Head of caudate nucleus (tissue), 42 donors: ENCODE results near the gene PDILT.
"Not testable (repeated sequence)": the region's sequence is repeated elsewhere in the genome, so short reads cannot be mapped to it uniquely, and the experiment has no call there.

ENCODE experiments used
- DNase-seq, 42 donors: peaks; one replicate each; pipeline versions ENCODE4 v3.0.0 to v3.0.0-alpha.2; 2020 to 2021; ENCODE audit warnings: mixed read lengths in 7 of 42
- intact Hi-C: fragments of 100-400 bp; cut with DNase I; formaldehyde crosslinking; loops from one replicate; pipeline ENCODE4 v1.15.0; 2022

Gene PDILT

GRCh38 chr16:20404637-20405036 lies at the start of gene PDILT:
Gene PDILT, minus strand, starts transcription at chr16:20404737. Its CDS starts 5,437 bp downstream, at chr16:20399300.
- intact Hi-C loops, result no loop called here
- DNase-seq, result no peak

GRCh38 chr16:20453633-20454032 lies 49.1 kb upstream of the PDILT start:
- DNase-seq, intact Hi-C loops: not testable (repeated sequence)

GRCh38 chr16:20451364-20451763 lies 46.8 kb upstream of the PDILT start, which contains the start of gene ACSM2A:
Gene ACSM2A, plus strand, starts transcription at chr16:20451521. Its CDS starts 8,594 bp downstream, at chr16:20460115.
- not testable (repeated sequence) for DNase-seq

GRCh38 chr16:20446652-20447393 lies 42.3 kb upstream of the PDILT start:
- DNase-seq, intact Hi-C loops: not testable (repeated sequence)

More at GRCh38 chr16:20451364-20451763, 46.8 kb upstream of the PDILT start, which contains the start of gene ACSM2A:
- intact Hi-C loops, result not testable (repeated sequence)

DNA sequence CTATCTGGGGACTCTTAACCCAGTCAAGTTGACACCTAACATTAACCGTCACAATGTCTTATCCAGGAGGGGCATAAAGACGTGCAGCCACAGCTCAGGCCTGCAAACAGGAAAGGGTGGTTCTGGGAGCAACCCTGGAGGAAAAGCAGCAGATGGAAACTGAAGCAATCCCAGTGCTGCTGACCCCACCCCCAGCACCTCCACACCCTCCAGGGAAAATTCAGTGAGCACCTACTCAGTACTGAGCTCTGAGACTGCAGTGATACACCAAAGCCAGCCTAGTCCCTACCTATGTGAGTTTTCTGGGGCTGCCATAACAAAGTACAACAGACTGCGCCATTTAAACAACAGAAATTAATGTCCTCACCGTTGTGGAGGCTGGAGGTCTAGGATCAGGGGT lies 37.3 kb upstream of the PDILT start:
- intact Hi-C loops, DNase-seq: not testable (repeated sequence)

DNA sequence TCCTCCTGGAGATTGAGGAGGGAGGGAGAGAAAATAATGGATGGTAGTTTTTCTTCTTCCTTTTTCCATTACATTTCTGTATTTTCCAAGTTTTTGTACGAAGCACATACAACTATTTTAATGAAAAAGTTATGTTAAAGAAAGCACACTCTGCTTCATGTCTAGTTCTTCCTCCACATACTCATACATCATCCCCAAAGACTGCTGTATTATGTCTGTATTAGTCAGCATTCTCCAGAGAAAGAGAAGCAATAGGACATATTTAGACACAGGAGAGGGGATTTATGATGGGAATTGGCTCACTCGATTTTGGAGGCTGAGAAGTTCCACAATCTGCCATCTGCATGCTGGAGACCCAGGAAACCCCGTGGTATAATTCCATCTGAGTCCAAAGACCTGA lies 36.7 kb upstream of the PDILT start:
- intact Hi-C loops, result no loop called here
- DNase-seq, result no peak

GRCh38 chr16:20440731-20441130 lies 36.2 kb upstream of the PDILT start:
- intact Hi-C loops, DNase-seq: not testable (repeated sequence)

- DNase-seq, intact Hi-C loops: not testable (repeated sequence)
Measured at GRCh38 chr16:20439820-20440231, 35.3 kb upstream of the PDILT start.

DNA sequence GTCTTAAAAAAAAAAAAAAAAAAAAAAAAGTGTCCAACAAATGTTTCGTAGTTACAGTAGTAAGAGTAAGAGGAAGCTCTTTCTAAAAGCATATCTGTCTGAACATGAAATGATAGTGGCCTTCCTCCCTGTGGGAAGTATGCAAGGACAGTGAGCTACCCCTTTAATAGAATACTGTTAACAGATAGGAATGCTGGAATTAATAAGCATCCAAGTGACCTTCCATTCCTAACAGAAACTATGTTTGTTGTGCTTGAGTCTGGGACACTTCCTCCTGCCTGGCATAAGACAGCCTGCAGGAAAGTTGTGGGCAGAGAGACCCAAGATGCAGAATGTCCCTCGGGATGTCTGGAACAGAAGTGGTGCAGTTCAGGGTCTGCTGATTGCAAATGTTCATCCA lies 34.4 kb upstream of the PDILT start:
- intact Hi-C loops, DNase-seq: not testable (repeated sequence)

- intact Hi-C loops, result no loop called here
- DNase-seq, result no peak
Measured at GRCh38 chr16:20430948-20431347, 26.4 kb upstream of the PDILT start.

DNA sequence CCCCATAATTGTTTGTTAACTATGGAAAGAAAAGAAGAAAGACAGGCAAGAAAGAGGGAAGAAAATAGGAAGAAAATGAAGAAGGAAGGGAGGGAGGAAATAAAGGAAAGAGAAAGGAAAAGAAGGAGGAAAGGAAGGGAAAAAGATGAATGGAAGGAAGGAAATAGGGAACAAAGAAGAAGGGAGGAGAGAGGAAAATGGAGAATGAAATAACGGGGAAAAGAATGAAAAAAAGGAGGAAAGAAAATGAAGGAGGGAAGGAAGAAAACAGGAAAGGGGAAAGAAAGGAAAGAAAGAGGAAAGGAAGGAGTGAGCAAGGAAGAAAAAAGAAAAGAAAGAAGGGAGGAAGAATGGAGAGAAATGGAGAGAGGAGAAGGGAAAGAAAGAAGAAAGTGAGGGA lies 25.9 kb upstream of the PDILT start:
- intact Hi-C loops, DNase-seq: not testable (repeated sequence)

GRCh38 chr16:20429499-20429898 lies 25.0 kb upstream of the PDILT start:
- DNase-seq, intact Hi-C loops: not testable (repeated sequence)

- DNase-seq, intact Hi-C loops: not testable (repeated sequence)
Measured at GRCh38 chr16:20427401-20427797, 22.9 kb upstream of the PDILT start.

- intact Hi-C loops, result no loop called here
- no peak for DNase-seq
Measured at GRCh38 chr16:20424129-20424866, 19.8 kb upstream of the PDILT start.

- DNase-seq, intact Hi-C loops: not testable (repeated sequence)
Measured at GRCh38 chr16:20423772-20424128, 19.2 kb upstream of the PDILT start.

- DNase-seq, intact Hi-C loops: not testable (repeated sequence)
Measured at GRCh38 chr16:20421748-20422147, 17.2 kb upstream of the PDILT start.

GRCh38 chr16:20419093-20419492 lies 14.6 kb upstream of the PDILT start:
- intact Hi-C loops, DNase-seq: not testable (repeated sequence)

DNA sequence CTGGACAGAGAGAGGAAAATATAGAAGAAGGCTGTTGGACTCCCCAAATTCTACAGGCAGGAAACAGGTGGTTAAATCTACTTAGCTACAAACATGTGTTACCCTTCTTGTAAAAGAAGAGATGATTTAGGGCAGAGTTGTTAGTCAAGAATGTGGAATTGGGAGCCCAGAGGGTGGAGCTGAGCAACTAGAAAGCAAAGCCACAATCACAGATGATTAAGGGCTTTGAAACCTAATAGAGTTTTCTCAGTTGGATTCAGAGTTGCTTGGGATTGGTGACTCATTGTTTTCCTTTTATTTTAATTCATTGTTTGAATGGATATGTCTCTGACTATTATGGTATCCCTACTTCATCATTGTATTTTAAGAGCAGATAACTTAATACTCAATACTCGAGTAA lies 11.0 kb upstream of the PDILT start:
- intact Hi-C loops, result no loop called here
- no peak for DNase-seq

- intact Hi-C loops, result no loop called here
- no peak for DNase-seq
Measured at GRCh38 chr16:20411055-20411454, 6.5 kb upstream of the PDILT start.

GRCh38 chr16:20410121-20410723 lies 5.7 kb upstream of the PDILT start:
- intact Hi-C loops, result no loop called here
- no peak for DNase-seq
